ENCODE measurements around the gene INO80.
"Not testable (repeated sequence)": the region's sequence is repeated elsewhere in the genome, so short reads cannot be mapped to it uniquely, and the experiment has no call there.

Gene INO80

GRCh38 chr15:41102854-41103253 lies 13.2 kb downstream of the INO80 start:
- TF ChIP-seq, protein P1, sequence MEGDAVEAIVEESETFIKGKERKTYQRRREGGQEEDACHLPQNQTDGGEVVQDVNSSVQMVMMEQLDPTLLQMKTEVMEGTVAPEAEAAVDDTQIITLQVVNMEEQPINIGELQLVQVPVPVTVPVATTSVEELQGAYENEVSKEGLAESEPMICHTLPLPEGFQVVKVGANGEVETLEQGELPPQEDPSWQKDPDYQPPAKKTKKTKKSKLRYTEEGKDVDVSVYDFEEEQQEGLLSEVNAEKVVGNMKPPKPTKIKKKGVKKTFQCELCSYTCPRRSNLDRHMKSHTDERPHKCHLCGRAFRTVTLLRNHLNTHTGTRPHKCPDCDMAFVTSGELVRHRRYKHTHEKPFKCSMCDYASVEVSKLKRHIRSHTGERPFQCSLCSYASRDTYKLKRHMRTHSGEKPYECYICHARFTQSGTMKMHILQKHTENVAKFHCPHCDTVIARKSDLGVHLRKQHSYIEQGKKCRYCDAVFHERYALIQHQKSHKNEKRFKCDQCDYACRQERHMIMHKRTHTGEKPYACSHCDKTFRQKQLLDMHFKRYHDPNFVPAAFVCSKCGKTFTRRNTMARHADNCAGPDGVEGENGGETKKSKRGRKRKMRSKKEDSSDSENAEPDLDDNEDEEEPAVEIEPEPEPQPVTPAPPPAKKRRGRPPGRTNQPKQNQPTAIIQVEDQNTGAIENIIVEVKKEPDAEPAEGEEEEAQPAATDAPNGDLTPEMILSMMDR (IDR thresholded peaks at IDR 0.05; ENCODE audit: extremely low read depth, insufficient read depth, missing control alignments): no peak
- DNase-seq (ENCODE audit: low spot score): no peak
- in situ Hi-C loops (cut with MboI; ENCODE audit: low pct_unique_long_range_greater_than_20kb, low sequenced_read_pairs, unreplicated experiment): no loop called here

GRCh38 chr15:41096178-41096577 lies 19.9 kb downstream of the INO80 start:
- TF ChIP-seq, protein P1 (IDR thresholded peaks at IDR 0.05; ENCODE audit: extremely low read depth, insufficient read depth, missing control alignments): no peak
- DNase-seq (ENCODE audit: low spot score): no peak
- in situ Hi-C loops (cut with MboI; ENCODE audit: low pct_unique_long_range_greater_than_20kb, low sequenced_read_pairs, unreplicated experiment): no loop called here

DNA sequence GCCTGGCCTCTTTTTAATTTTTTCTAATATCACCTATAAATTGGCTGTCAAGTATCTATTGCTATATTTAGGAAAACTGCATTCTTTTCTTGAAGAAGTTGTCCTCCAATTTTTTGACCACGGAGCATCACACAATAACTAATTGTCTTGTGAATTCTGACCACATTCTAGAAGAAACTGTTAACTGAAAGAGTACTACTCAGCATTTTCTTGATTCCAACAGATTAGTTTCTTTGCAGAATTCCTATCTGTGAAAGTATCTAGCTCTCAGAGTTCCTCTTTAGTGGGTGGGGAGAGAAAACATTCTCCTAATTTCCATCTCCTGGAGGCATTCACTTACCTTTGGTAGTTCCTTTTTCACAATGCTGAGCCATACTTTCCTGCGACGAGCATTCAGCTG lies 31.1 kb downstream of the INO80 start:
- TF ChIP-seq, protein P1 (IDR thresholded peaks at IDR 0.05; ENCODE audit: extremely low read depth, insufficient read depth, missing control alignments): no peak
- DNase-seq (ENCODE audit: low spot score): no peak
- in situ Hi-C loops (cut with MboI; ENCODE audit: low pct_unique_long_range_greater_than_20kb, low sequenced_read_pairs, unreplicated experiment): no loop called here

GRCh38 chr15:41080144-41080543 lies 35.9 kb downstream of the INO80 start:
- TF ChIP-seq, protein P1 (IDR thresholded peaks at IDR 0.05; ENCODE audit: extremely low read depth, insufficient read depth, missing control alignments): no peak
- no peak for DNase-seq (ENCODE audit: low spot score)
- in situ Hi-C loops (cut with MboI; ENCODE audit: low pct_unique_long_range_greater_than_20kb, low sequenced_read_pairs, unreplicated experiment): no loop called here

DNA sequence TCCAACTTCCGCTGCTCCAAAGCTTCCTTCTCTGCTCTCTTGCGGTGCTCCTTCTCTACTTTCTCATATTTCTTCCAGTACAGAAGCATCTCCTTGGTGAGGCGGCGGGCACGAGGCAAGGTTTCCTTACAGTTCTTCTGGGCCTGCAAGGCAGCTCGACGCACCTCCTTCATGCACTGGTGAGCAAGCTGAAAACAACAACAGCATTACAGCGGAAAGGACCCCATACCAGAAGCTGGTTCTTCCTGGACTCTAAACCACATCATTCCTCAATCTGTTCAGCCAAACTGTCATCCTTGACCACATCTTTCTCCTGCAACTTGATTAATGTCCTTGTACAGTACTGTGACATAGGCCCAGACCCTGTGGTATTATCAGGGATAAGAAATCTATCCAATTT lies 36.4 kb downstream of the INO80 start:
- in situ Hi-C loops (cut with MboI; ENCODE audit: low pct_unique_long_range_greater_than_20kb, low sequenced_read_pairs, unreplicated experiment): no loop called here
- DNase-seq (ENCODE audit: low spot score): no peak
- TF ChIP-seq, protein P1 (IDR thresholded peaks at IDR 0.05; ENCODE audit: extremely low read depth, insufficient read depth, missing control alignments): no peak

GRCh38 chr15:41078879-41079278 lies 37.2 kb downstream of the INO80 start:
- DNase-seq (ENCODE audit: low spot score); in situ Hi-C loops (cut with MboI; ENCODE audit: low pct_unique_long_range_greater_than_20kb, low sequenced_read_pairs, unreplicated experiment): not testable (repeated sequence)

DNA sequence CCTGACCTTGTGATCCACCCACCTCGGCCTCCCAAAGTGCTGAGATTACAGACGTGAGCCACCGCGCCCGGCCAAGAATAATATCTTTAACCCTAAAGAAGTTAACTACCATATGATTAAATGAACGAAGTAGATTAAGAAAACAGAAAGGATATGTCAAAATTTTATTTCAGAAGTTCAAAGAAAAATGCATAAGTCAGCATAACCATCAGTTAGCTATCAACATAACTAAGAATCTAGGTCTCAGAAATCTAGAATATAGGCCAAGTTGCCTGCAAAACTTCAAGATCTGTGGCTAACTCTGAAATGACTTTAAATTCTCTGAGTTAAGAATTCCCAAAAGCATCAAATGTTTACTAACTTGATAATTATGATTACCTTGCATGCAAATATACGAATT lies 38.0 kb downstream of the INO80 start:
- in situ Hi-C loops (cut with MboI; ENCODE audit: low pct_unique_long_range_greater_than_20kb, low sequenced_read_pairs, unreplicated experiment): no loop called here
- TF ChIP-seq, protein P1 (IDR thresholded peaks at IDR 0.05; ENCODE audit: extremely low read depth, insufficient read depth, missing control alignments): no peak

More for the DNA sequence above, 38.0 kb downstream of the INO80 start:
- DNase-seq (ENCODE audit: low spot score): no peak
